Ascending aorta (tissue), 2 donors: ENCODE data around the gene MRS2. TPM values are rescaled to one million over a fixed set of nuclear protein-coding genes. Genes with fewer than 3 reads are reported as not detected.
A peak's percentile ranks its signal among the peaks of the same experiment; 100 is the strongest.

ENCODE experiments used
- DNase-seq, 2 donors: peaks; one replicate each; pipeline ENCODE4 v3.0.0-alpha.2; 2019; ENCODE audit warnings: low spot score in 2 of 2
- H3K27ac ChIP-seq, 2 donors: fragments of 200-600 bp; sonication (generic); one replicate each; pipeline ENCODE4 v1.5.1; 2016 to 2017; ENCODE audit warnings: mild to moderate bottlenecking in 1 of 2
- H3K27me3 ChIP-seq: fragments of 200-600 bp; sonication (generic); one replicate; pipeline ENCODE4 v1.5.1; 2017
- H3K36me3 ChIP-seq, 2 donors: fragments of 200-600 bp; sonication (generic); one replicate each; pipeline ENCODE4 v1.5.1; 2016
- H3K4me1 ChIP-seq, 2 donors: fragments of 200-600 bp; sonication (generic); one replicate each; pipeline ENCODE4 v1.5.1; 2016 to 2017; ENCODE audit warnings: mild to moderate bottlenecking in 1 of 2
- H3K4me3 ChIP-seq, 2 donors: fragments of 200-600 bp; sonication (generic); one replicate each; pipeline ENCODE4 v1.5.1; 2016 to 2017; ENCODE audit warnings: mild to moderate bottlenecking in 1 of 2
- H3K9me3 ChIP-seq, 2 donors: fragments of 200-600 bp; sonication (generic); one replicate each; pipeline ENCODE4 v1.5.1; 2016
- CTCF ChIP-seq, 3 experiments: fragments of 200-600 bp in 2 of 3; fragments of 450-650 bp in 1 of 3; sonication (generic) in 2 of 3; IDR thresholded peaks; one replicate each; pipeline ENCODE4 v1.5.1; 2016 to 2019; ENCODE audit warnings: antibody characterized with exemption in 3 of 3, mild to moderate bottlenecking in 1 of 3, moderate library complexity in 1 of 3
- intact Hi-C: fragments of 100-400 bp; cut with DNase I; formaldehyde crosslinking; loops from one replicate; pipeline ENCODE4 v1.15.1; 2023
- total RNA-seq: library from RNA; depleted of rRNA; stranded (reverse); fragments of >200 nt; gene quantifications from one replicate; pipeline ENCODE4 v1.1.0, GENCODE V29; 2016

MRS2 gene
- total RNA-seq, 1 donor from 2014 or later = 3.2 TPM

DNA sequence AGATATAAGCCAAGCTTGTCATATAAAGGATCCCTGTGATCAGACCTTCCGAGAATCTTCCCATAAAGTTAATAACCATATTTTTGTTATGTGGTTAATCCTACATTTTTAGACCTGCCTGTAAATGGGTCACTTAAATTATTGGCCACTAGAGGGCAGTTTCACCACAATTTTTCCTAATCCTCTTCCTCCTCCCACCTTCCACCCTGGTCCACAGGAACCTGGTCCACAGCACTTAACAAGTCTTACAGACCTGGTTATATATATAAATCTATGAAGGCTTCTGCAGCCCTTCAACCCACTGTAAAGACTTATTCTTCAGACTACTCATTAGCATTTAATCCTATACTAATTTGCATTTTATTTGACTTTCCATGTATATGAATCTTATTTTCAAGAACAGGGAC is 28.3 kb downstream of the MRS2 start:
- H3K27ac ChIP-seq = no peak overlapping the region
- intact Hi-C loops = loop anchor here (1.0 to 5.0 kb wide), 3 partner anchors 66 to 264 kb away; no protein-coding TSS in a partner anchor
- no peak overlapping the region for H3K4me3 ChIP-seq
- H3K27me3 ChIP-seq = no peaks in the 10 kb centered on the region
- DNase-seq = no peak
- no peaks in the 10 kb centered on the region for H3K4me1 ChIP-seq
- peaks cover 0 to 13% of the 10 kb centered on the region in 2 donors for H3K36me3 ChIP-seq
- peak; percentile 58 to 70 (median 69) for TF ChIP-seq CTCF (IDR thresholded peaks at IDR 0.05)
- H3K9me3 ChIP-seq = no peaks in the 10 kb centered on the region

DNA sequence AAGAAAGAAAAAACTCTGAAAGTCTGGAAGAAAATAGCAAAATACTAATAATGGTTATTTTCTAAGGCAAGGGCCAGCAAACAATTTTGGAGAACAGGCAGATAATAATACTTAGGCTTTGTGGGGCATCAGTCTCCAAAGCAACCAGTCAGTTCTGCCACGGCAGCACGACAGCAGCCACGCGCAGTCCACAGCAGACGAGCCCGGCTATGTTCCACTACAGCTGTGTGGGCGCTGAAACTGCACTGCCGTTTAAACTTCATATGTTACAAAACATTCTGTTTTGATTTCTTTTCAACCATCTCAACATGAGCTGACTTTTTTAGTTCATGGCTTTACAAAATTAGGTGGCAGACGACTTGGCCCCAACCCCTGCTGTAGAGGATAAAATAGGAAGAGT is 29.9 kb downstream of the MRS2 start:
- DNase-seq = no peak
- no peak overlapping the region for H3K4me3 ChIP-seq
- H3K27ac ChIP-seq = no peak overlapping the region
- no peak for TF ChIP-seq CTCF (IDR thresholded peaks at IDR 0.05)
- H3K9me3 ChIP-seq = no peaks in the 10 kb centered on the region
- H3K36me3 ChIP-seq = peaks cover 2 to 16% of the 10 kb centered on the region in 2 donors
- H3K4me1 ChIP-seq = no peaks in the 10 kb centered on the region
- intact Hi-C loops = loop anchor here (5.0 kb wide), 1 partner anchor 65 kb away; no protein-coding TSS in a partner anchor
- no peaks in the 10 kb centered on the region for H3K27me3 ChIP-seq

- Histone ChIP-seq H3K36me3 (peaks cover 2 to 9% of the 10 kb centered on the region in 2 donors), H3K4me1 (no peaks in the 10 kb centered on the region), H3K9me3 (no peaks in the 10 kb centered on the region), H3K4me3 (no peak overlapping the region), H3K27ac (no peak overlapping the region), H3K27me3 (no peaks in the 10 kb centered on the region)
- intact Hi-C loops = no loop called here
- no peak for DNase-seq
- TF ChIP-seq CTCF (IDR thresholded peaks at IDR 0.05) = no peak
These were observed 34.2 kb downstream of the MRS2 start for GRCh38 chr6:24436979-24437378.

DNA sequence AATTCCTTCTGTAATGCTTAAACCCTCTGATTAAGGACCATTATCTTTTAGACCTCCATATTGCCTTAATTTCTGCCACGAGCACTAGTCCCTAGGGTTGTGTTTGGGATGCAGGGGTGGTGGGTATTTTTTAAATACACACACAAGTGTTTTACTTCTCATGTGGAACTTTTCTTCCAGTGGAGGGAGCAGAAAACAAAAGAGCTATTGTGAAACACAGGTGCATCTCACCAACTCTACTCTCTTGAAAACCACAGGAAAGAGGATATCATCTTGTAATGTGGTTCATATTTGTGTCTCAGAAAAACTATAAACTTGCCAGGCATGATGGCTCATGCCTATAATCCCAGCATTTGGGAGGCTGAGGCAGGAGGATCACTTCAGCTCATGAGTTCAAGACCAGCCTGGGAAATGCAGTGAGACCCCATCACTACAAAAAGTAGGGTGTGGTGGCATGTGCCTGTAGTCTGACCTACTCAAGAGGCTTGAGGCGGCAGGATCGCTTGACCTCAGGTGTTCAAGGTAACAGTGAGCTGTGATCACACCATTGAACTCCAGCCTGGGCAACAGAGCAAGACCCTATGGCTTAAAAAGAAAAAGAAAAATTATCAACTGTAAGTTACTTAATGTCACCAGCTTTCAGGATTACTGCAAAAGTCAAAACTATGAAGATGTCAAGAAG is 37.3 kb downstream of the MRS2 start:
- intact Hi-C loops = no loop called here
- TF ChIP-seq CTCF (IDR thresholded peaks at IDR 0.05) = no peak
- no peaks in the 10 kb centered on the region for H3K9me3 ChIP-seq

DNA sequence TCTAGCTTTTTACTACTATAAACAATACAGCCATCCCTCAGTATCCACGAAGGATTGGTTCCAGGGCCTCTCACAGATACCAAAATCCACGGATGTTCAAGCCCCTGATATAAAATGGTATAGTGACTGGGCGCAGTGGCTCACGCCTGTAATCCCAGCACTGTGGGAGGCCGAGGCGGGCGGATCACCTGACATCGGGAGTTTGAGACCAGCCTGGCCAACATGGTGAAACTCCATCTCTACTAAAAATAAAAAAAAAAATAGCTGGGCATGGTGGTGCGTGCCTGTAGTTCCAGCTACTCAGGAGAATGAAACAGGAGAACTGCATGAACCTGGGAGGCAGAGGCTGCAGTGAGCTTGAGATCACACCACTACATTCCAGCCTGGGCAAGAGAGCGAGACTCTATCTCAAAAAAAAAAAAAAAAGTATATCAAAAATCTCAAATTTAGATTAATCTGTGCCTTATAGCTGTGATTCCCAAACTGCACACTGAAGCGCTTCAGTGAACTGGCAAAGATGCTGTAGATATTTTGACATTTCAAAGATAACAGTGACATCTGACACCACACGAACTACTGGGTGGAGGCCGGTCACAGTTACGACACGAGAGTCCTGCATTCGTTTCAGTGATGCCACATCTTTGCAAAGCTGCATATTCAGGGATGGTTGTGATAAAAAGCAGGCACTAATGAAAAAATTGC is 38.3 kb downstream of the MRS2 start:
- Histone ChIP-seq H3K27me3 (no peaks in the 10 kb centered on the region), H3K27ac (no peak overlapping the region), H3K4me3 (no peak overlapping the region), H3K9me3 (no peaks in the 10 kb centered on the region), H3K36me3 (peaks cover 7 to 13% of the 10 kb centered on the region in 2 donors), H3K4me1 (no peaks in the 10 kb centered on the region)
- intact Hi-C loops = no loop called here
- TF ChIP-seq CTCF (IDR thresholded peaks at IDR 0.05) = no peak
- DNase-seq = no peak

More for the DNA sequence above, 37.3 kb downstream of the MRS2 start:
- Histone ChIP-seq H3K36me3 (peaks cover 2 to 6% of the 10 kb centered on the region in 2 donors), H3K4me3 (no peak overlapping the region), H3K27ac (no peak overlapping the region), H3K4me1 (no peaks in the 10 kb centered on the region), H3K27me3 (no peaks in the 10 kb centered on the region)
- DNase-seq = no peak
